T-helper 2 cell treated with Interferon-gamma antibody and Interleukin-4, amounts not matched to agents 100 ng/mL and 5 ng/mL, for 36 hours (primary cell): ENCODE data around the gene SREK1. TPM values are rescaled to one million over a fixed set of nuclear protein-coding genes. Genes with fewer than 3 reads are reported as not detected.
"Not testable (repeated sequence)": the region's sequence is repeated elsewhere in the genome, so short reads cannot be mapped to it uniquely, and the experiment has no call there.

Source experiments
- intact Hi-C: fragments of 100-400 bp; cut with micrococcal nuclease; formaldehyde crosslinking; loops from one replicate; pipeline ENCODE4 v1.15.1; 2023
- total RNA-seq: library from RNA; stranded (reverse); gene quantifications from 2 replicates; pipeline ENCODE4 v1.2.3, GENCODE V29; 2022

The SREK1 gene
- total RNA-seq, 1 donor from 2014 or later: 75.3 TPM

GRCh38 chr5:66209794-66210193, 65.7 kb downstream of the SREK1 start:
- intact Hi-C loops: no loop called here

- intact Hi-C loops: no loop called here
Observed at GRCh38 chr5:66213533-66213932, 69.4 kb downstream of the SREK1 start.

- intact Hi-C loops: no loop called here
Observed at GRCh38 chr5:66222455-66222854, 78.4 kb downstream of the SREK1 start.

GRCh38 chr5:66222896-66223295, 78.8 kb downstream of the SREK1 start:
- intact Hi-C loops: not testable (repeated sequence)

- intact Hi-C loops: no loop called here
Observed at GRCh38 chr5:66223637-66224036, 79.5 kb downstream of the SREK1 start.

GRCh38 chr5:66224274-66224673, 80.2 kb downstream of the SREK1 start:
- intact Hi-C loops: no loop called here

GRCh38 chr5:66224773-66225553, 80.9 kb downstream of the SREK1 start:
- intact Hi-C loops: no loop called here

GRCh38 chr5:66230551-66230950, 86.5 kb downstream of the SREK1 start:
- intact Hi-C loops: no loop called here

GRCh38 chr5:66231508-66231907, 87.4 kb downstream of the SREK1 start:
- intact Hi-C loops: no loop called here

GRCh38 chr5:66232275-66232674, 88.2 kb downstream of the SREK1 start:
- intact Hi-C loops: no loop called here

- intact Hi-C loops: no loop called here
Observed at GRCh38 chr5:66232706-66233445, 88.8 kb downstream of the SREK1 start.

Other genes with a start within 250 kb of the SREK1 start
- gene ERBIN, start 217.7 kb upstream of the SREK1 start, total RNA-seq: 54.1 and 56.8 TPM in 2 replicates